ENCODE data around the gene CPB2.

GRCh38 chr13:46088821-46089562, 15.8 kb downstream of the CPB2 start:
- no peak for TF ChIP-seq CTCF (IDR thresholded peaks at IDR 0.05 in 4 of 5, conservative IDR thresholded peaks at IDR 0.05 in 1 of 5)
- no peak for TF ChIP-seq POLR2A (IDR thresholded peaks at IDR 0.05)
